H1 (cell line): ENCODE results near the gene MEIOSIN.

Source experiments
- EP300 ChIP-seq, 2 experiments: IDR thresholded peaks; 1 replicate in 1 of 2; 2 replicates in 1 of 2; pipeline ENCODE4 v1.6.1; 2011 to 2012; ENCODE audit warnings: low read depth in 2 of 2, low read length in 2 of 2, mild to moderate bottlenecking in 2 of 2, borderline replicate concordance in 1 of 2, inconsistent platforms in 1 of 2, moderate library complexity in 1 of 2
- POLR2A ChIP-seq, 2 experiments: IDR thresholded peaks; 1 replicate in 1 of 2; 2 replicates in 1 of 2; pipeline ENCODE4 v1.6.1; 2011; ENCODE audit warnings: low read depth in 2 of 2, low read length in 2 of 2, mild to moderate bottlenecking in 2 of 2; ENCODE audit errors: control extremely low read depth in 1 of 2
- POLR2AphosphoS5 ChIP-seq: IDR thresholded peaks from 2 replicates; pipeline ENCODE4 v1.6.1; 2011; ENCODE audit warnings: low read depth, low read length
- TF ChIP-seq, protein P1 (sequence below), 3 experiments: IDR thresholded peaks; 1 replicate in 2 of 3; 2 replicates in 1 of 3; pipeline versions ENCODE4 v1.5.1 to v1.6.1; 2011; ENCODE audit warnings: low read length in 3 of 3, mild to moderate bottlenecking in 3 of 3, inconsistent platforms in 2 of 3, low read depth in 1 of 3, moderate library complexity in 1 of 3; ENCODE audit not compliant: insufficient read depth in 1 of 3; ENCODE audit errors: control extremely low read depth in 1 of 3

DNA sequence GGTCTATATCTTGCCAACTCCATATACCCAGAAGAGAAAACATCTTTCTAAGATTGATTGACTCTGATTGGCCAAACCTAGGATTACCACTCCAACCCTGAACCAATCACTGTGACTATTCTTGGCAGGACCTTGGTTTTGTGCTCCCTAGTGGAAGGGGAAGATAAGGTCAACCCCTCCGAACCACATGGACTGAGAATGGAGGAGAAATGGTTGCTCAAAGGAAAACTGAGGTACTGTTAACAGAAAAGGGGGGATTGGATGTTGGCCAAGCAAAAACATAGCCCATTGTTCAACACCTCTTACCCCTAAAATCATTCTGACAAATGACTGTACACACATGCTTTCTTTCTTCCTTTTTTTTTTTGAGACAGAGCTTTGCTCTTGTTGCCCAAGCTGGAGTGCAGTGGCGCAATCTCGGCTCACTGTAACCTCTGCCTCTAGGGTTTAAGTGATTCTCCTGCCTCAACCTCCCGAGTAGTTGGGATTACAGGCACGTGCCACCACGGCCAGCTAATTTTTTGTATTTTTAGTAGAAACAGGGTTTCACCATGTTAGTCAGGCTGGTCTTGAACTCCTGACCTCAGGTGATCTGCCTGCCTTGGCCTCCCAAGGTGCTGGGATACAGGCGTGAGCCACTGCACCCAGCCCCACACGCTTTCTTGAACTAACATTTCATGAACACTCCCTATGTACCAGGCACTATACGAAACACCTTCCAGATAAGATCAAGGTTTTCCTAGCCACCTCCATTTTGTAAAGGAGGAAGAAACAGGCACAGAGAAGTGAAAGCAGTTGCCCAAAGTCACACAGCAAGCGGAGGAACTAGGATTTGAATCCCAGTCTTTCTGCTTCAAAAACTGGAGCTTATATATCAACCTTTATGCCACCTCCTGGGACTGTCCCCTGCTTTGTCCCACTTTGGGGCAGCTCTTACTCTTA, 6.5 kb downstream of the MEIOSIN start:
- no peak for TF ChIP-seq POLR2AphosphoS5
- TF ChIP-seq, protein P1, sequence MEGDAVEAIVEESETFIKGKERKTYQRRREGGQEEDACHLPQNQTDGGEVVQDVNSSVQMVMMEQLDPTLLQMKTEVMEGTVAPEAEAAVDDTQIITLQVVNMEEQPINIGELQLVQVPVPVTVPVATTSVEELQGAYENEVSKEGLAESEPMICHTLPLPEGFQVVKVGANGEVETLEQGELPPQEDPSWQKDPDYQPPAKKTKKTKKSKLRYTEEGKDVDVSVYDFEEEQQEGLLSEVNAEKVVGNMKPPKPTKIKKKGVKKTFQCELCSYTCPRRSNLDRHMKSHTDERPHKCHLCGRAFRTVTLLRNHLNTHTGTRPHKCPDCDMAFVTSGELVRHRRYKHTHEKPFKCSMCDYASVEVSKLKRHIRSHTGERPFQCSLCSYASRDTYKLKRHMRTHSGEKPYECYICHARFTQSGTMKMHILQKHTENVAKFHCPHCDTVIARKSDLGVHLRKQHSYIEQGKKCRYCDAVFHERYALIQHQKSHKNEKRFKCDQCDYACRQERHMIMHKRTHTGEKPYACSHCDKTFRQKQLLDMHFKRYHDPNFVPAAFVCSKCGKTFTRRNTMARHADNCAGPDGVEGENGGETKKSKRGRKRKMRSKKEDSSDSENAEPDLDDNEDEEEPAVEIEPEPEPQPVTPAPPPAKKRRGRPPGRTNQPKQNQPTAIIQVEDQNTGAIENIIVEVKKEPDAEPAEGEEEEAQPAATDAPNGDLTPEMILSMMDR (IDR thresholded peaks at IDR 0.05; ENCODE audit: control extremely low read depth in 1 of 3, insufficient read depth in 1 of 3, low read depth in 1 of 3, low read length in 3 of 3): no peak
- no peak for TF ChIP-seq EP300 (IDR thresholded peaks at IDR 0.05; ENCODE audit: borderline replicate concordance in 1 of 2, low read depth in 2 of 2, low read length in 2 of 2)
- no peak for TF ChIP-seq POLR2A (IDR thresholded peaks at IDR 0.05; ENCODE audit: control extremely low read depth in 1 of 2, low read depth in 2 of 2, low read length in 2 of 2)
